ENCODE data around the gene TMED7.

The TMED7 gene

GRCh38 chr5:115583474-115583873, 42.4 kb downstream of the TMED7 start:
- ChIA-PET POLR2A (interaction anchor here (0.6 kb wide), 1 partner anchor 9 kb away, joined by 5 read pairs; no protein-coding TSS in a partner anchor), CTCF (interaction anchor here (0.9 to 2.7 kb wide), 4 partner anchors 9 to 274 kb away, joined by 3 to 17 read pairs (median 4); no protein-coding TSS in a partner anchor)
- DNase-seq (ENCODE audit: extremely low spot score): no peak
- no peak for TF ChIP-seq CTCF (IDR thresholded peaks at IDR 0.05; ENCODE audit: control extremely low read depth, extremely low read depth, low read depth, missing control alignments)

GRCh38 chr5:115580941-115581340, 44.9 kb downstream of the TMED7 start:
- CTCF ChIA-PET: interaction anchor here (1.0 to 2.5 kb wide), 5 partner anchors 9 to 284 kb away, joined by 3 to 8 read pairs (median 4); partner anchors contain the start of gene CCDC112
- DNase-seq (ENCODE audit: extremely low spot score): no peak
- POLR2A ChIA-PET: no interaction called here
- no peak for TF ChIP-seq CTCF (IDR thresholded peaks at IDR 0.05; ENCODE audit: control extremely low read depth, extremely low read depth, low read depth, missing control alignments)

GRCh38 chr5:115579747-115580173, 46.1 kb downstream of the TMED7 start:
- peak; percentile 38 for DNase-seq (ENCODE audit: extremely low spot score)
- no peak for TF ChIP-seq CTCF (IDR thresholded peaks at IDR 0.05; ENCODE audit: control extremely low read depth, extremely low read depth, low read depth, missing control alignments)
- ChIA-PET CTCF (interaction anchor here (3.9 to 9.9 kb wide), 2 partner anchors 13 to 271 kb away, joined by 12 to 111 read pairs; no protein-coding TSS in a partner anchor), POLR2A (no interaction called here)

- no peak for TF ChIP-seq CTCF (IDR thresholded peaks at IDR 0.05; ENCODE audit: control extremely low read depth, extremely low read depth, low read depth, missing control alignments)
- no peak for DNase-seq (ENCODE audit: extremely low spot score)
- POLR2A ChIA-PET: no interaction called here
- CTCF ChIA-PET: interaction anchor here (1.0 to 9.9 kb wide), 4 partner anchors 9 to 270 kb away, joined by 3 to 111 read pairs (median 12); no protein-coding TSS in a partner anchor
These were observed 46.6 kb downstream of the TMED7 start for GRCh38 chr5:115579216-115579615.

GRCh38 chr5:115578657-115579056, 47.2 kb downstream of the TMED7 start:
- TF ChIP-seq CTCF (IDR thresholded peaks at IDR 0.05; ENCODE audit: control extremely low read depth, extremely low read depth, low read depth, missing control alignments): no peak
- CTCF ChIA-PET: interaction anchor here (1.0 to 9.9 kb wide), 4 partner anchors 9 to 269 kb away, joined by 3 to 111 read pairs (median 12); no protein-coding TSS in a partner anchor
- DNase-seq (ENCODE audit: extremely low spot score): peak; percentile 45
- POLR2A ChIA-PET: interaction anchor here (1.4 kb wide), 1 partner anchor 23 kb away, joined by 4 read pairs; no protein-coding TSS in a partner anchor

- no peak for TF ChIP-seq CTCF (IDR thresholded peaks at IDR 0.05; ENCODE audit: control extremely low read depth, extremely low read depth, low read depth, missing control alignments)
- DNase-seq (ENCODE audit: extremely low spot score): no peak
- POLR2A ChIA-PET: interaction anchor here (1.4 kb wide), 1 partner anchor 24 kb away, joined by 4 read pairs; no protein-coding TSS in a partner anchor
- CTCF ChIA-PET: interaction anchor here (1.5 to 9.9 kb wide), 7 partner anchors 9 to 269 kb away, joined by 3 to 111 read pairs (median 5); no protein-coding TSS in a partner anchor
These were observed 48.1 kb downstream of the TMED7 start for GRCh38 chr5:115577741-115578140.
